ENCODE measurements around the gene ELK3.

DNA sequence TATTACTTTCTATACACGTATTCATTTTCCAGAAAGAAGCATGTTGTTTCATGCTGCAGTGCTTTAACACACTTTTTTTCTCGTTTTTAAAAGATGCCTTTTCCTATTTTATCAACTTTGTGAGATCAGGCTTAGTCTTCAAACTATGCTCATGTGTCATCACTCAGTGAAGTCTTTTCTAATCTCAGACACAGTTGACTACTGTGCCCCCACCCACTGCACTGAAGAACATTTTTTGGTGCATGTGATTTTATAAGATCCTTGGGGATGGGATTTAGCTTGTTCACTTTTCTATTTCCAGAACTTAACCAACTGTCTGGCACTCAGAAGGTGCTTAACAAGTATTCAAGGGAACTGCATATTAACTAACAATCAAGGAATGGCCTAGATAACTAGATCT is 120.5 kb downstream of the ELK3 start:
- no peak for TF ChIP-seq EP300 (IDR thresholded peaks at IDR 0.05)
- TF ChIP-seq, protein P1, sequence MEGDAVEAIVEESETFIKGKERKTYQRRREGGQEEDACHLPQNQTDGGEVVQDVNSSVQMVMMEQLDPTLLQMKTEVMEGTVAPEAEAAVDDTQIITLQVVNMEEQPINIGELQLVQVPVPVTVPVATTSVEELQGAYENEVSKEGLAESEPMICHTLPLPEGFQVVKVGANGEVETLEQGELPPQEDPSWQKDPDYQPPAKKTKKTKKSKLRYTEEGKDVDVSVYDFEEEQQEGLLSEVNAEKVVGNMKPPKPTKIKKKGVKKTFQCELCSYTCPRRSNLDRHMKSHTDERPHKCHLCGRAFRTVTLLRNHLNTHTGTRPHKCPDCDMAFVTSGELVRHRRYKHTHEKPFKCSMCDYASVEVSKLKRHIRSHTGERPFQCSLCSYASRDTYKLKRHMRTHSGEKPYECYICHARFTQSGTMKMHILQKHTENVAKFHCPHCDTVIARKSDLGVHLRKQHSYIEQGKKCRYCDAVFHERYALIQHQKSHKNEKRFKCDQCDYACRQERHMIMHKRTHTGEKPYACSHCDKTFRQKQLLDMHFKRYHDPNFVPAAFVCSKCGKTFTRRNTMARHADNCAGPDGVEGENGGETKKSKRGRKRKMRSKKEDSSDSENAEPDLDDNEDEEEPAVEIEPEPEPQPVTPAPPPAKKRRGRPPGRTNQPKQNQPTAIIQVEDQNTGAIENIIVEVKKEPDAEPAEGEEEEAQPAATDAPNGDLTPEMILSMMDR (IDR thresholded peaks at IDR 0.05) = no peak
